Heart right ventricle (tissue), 16 donors: ENCODE data around the gene DGKD. TPM values are rescaled to one million over a fixed set of nuclear protein-coding genes. Genes with fewer than 3 reads are reported as not detected.

Experiments used
- ATAC-seq, 8 donors: fragments of 200-7000 bp; cut with Tn5 transposase; one replicate each; pipeline ENCODE4 v1.9.1; 2020; ENCODE audit warnings: mild to moderate bottlenecking in 8 of 8, moderate library complexity in 8 of 8, moderate number of reproducible peaks in 1 of 8
- DNase-seq, 2 donors: peaks; one replicate each; pipeline ENCODE4 v3.0.0-alpha.2; 2020
- H3K27ac ChIP-seq, 10 donors: fragments of 200-600 bp; sonication (generic) in 2 of 10; one replicate each; pipeline versions ENCODE4 v1.5.0 to v1.8.0; 2020 to 2022; ENCODE audit warnings: mild to moderate bottlenecking in 3 of 10
- H3K27me3 ChIP-seq, 7 donors: fragments of 200-600 bp; one replicate each; pipeline ENCODE4 v1.8.0; 2021 to 2022; ENCODE audit warnings: mild to moderate bottlenecking in 2 of 7
- H3K36me3 ChIP-seq, 9 donors: fragments of 200-600 bp; sonication (generic) in 1 of 9; one replicate each; pipeline versions ENCODE4 v1.5.0 to v1.8.0; 2020 to 2022; ENCODE audit warnings: mild to moderate bottlenecking in 2 of 9
- H3K4me1 ChIP-seq, 9 donors: fragments of 200-600 bp; sonication (generic) in 1 of 9; one replicate each; pipeline versions ENCODE4 v1.5.0 to v1.8.0; 2020 to 2022; ENCODE audit warnings: mild to moderate bottlenecking in 4 of 9
- H3K4me3 ChIP-seq, 10 donors: fragments of 200-600 bp; sonication (generic) in 2 of 10; one replicate each; pipeline versions ENCODE4 v1.5.0 to v1.8.0; 2020 to 2022; ENCODE audit warnings: mild to moderate bottlenecking in 7 of 10, moderate library complexity in 2 of 10
- H3K9me3 ChIP-seq, 11 donors: fragments of 200-600 bp in 10 of 11; sonication (generic) in 2 of 11; one replicate each; pipeline versions ENCODE4 v1.5.0 to v1.8.0; 2013 to 2022; ENCODE audit warnings: mild to moderate bottlenecking in 2 of 11, control low read depth in 1 of 11, moderate library complexity in 1 of 11
- CTCF ChIP-seq, 9 donors: fragments of 200-600 bp; sonication (generic) in 2 of 9; IDR thresholded peaks; one replicate each; pipeline versions ENCODE4 v1.5.0 to v1.8.0; 2021 to 2022; ENCODE audit warnings: antibody characterized with exemption in 9 of 9, mild to moderate bottlenecking in 5 of 9, moderate library complexity in 1 of 9
- WGBS, 2 donors: extraction: QIAGEN DNeasy Blood & Tissue Kit; methylation state at CpG; one replicate each; pipeline ENCODE4 v1.1.7; 2013; ENCODE audit warnings: inconsistent platforms in 1 of 2; 5-methylcytosine and 5-hydroxymethylcytosine counted together
- intact Hi-C, 10 donors: fragments of 100-400 bp; cut with DNase I; formaldehyde crosslinking; loops; one replicate each; pipeline versions ENCODE4 v1.11.1 to v1.14.2; 2022
- polyA plus RNA-seq, 2 donors: library from polyadenylated mRNA; stranded (reverse); fragments of 200-250 nt; gene quantifications; one replicate each; pipeline ENCODE4 v1.2.3, GENCODE V29; 2013
- total RNA-seq, 10 donors: library from RNA; stranded (reverse); fragmentation: NEBNext Ultra II Directional in 3 of 10; extraction: Animal tissue kit (Norgen Biotek cat#: 25700) in 3 of 10; gene quantifications; one replicate each; pipeline versions ENCODE4 v1.2.1 to v1.2.4, GENCODE V29; 2021 to 2023
- donor health status: Arrhythmogenic right ventricular cardiomyopathy.
- donor health status: ischemic (EF 13 %, LVEDD 7.1; RV severe dilation, severe dysfunction).
- donor health status: healthy with polysubstance abuse.
- donor health status: DM: no; HTN: yes; CAD: no.
- donor health status: DM: no; HTN: no; CAD: no.
- donor health status: ischemic (EF 25% LVEDD 6.9; RV normal size, moderate dysfunction).
- donor health status: ischemic (EF 25% LVEDD 5.7; RV mildly dilated, moderate dysfunction).
- donor health status: healthy.
- donor health status: DM: yes; HTN: yes; CAD: no.
- donor health status: Ischemic cardiomyopathy.
- donor health status: ischemic (EF 35%, LVEDD 5.7; RV mildly dilated, moderate dysfunction).
- donor health status: nonischemic (EF 11% LVEDD 7.7; RV severe dilation, severe dysfunction).
- donor health status: DM: yes; HTN: yes; CAD: no.
- donor health status: PGD.
- donor health status: ischemic (EF 29% LVEDD 5.4; RV normal size, mild dysfunction).
- donor health status: nonischemic (EF 23%, LVEDD 6.1; RV moderate dilation, normal function).

Gene DGKD
- total and polyA plus RNA-seq, 12 donors: 26.8 to 79.5 (median 44.7) TPM

GRCh38 chr2:233338046-233338445 is 16.2 kb upstream of the DGKD start:
- Histone ChIP-seq H3K4me1 (peaks cover 0 to 18% (median 0%) of the 10 kb centered on the region in 9 donors), H3K9me3 (peaks cover 0 to 5% (median 0%) of the 10 kb centered on the region in 11 donors), H3K27me3 (peaks cover 0 to 5% (median 0%) of the 10 kb centered on the region in 7 donors), H3K4me3 (no peak overlapping the region), H3K36me3 (no peaks in the 10 kb centered on the region), H3K27ac (no peak overlapping the region)
- TF ChIP-seq CTCF (IDR thresholded peaks at IDR 0.05): no peak
- intact Hi-C loops: no loop called here
- no peak for DNase-seq
- WGBS, 2 donors: 62 to 73% methylated on average over 5 of the region's 5 CpGs
- ATAC-seq: no peak

GRCh38 chr2:233338812-233339368 is 15.4 kb upstream of the DGKD start:
- no peak overlapping the region for H3K4me3 ChIP-seq
- 88 to 95% methylated on average over 3 of the region's 3 CpGs for WGBS, 2 donors
- ATAC-seq (no peak), DNase-seq (no peak)
- H3K36me3 ChIP-seq: no peaks in the 10 kb centered on the region
- peak overlapping the region in 1 of 10 donors; percentile 44 for H3K27ac ChIP-seq
- peaks cover 0 to 5% (median 0%) of the 10 kb centered on the region in 11 donors for H3K9me3 ChIP-seq
- intact Hi-C loops: no loop called here
- peaks cover 0 to 5% (median 0%) of the 10 kb centered on the region in 7 donors for H3K27me3 ChIP-seq
- no peak for TF ChIP-seq CTCF (IDR thresholded peaks at IDR 0.05)
- peaks cover 0 to 10% (median 0%) of the 10 kb centered on the region in 9 donors for H3K4me1 ChIP-seq

- WGBS, 2 donors: 48 to 58% methylated on average over 3 of the region's 3 CpGs
- intact Hi-C loops: no loop called here
- no peaks in the 10 kb centered on the region for H3K36me3 ChIP-seq
- peaks cover 0 to 5% (median 0%) of the 10 kb centered on the region in 7 donors for H3K27me3 ChIP-seq
- H3K27ac ChIP-seq: peak overlapping the region in 1 of 10 donors; percentile 44
- no peak overlapping the region for H3K4me3 ChIP-seq
- H3K9me3 ChIP-seq: peaks cover 0 to 5% (median 0%) of the 10 kb centered on the region in 11 donors
- DNase-seq (no peak), ATAC-seq (no peak)
- no peak for TF ChIP-seq CTCF (IDR thresholded peaks at IDR 0.05)
- H3K4me1 ChIP-seq: peaks cover 0 to 8% (median 0%) of the 10 kb centered on the region in 9 donors
These were observed 14.9 kb upstream of the DGKD start for GRCh38 chr2:233339427-233339826.

- no peak for TF ChIP-seq CTCF (IDR thresholded peaks at IDR 0.05)
- WGBS, 2 donors: 97 to 98% methylated on average over 3 of the region's 3 CpGs
- no peak overlapping the region for H3K27ac ChIP-seq
- DNase-seq (no peak), ATAC-seq (no peak)
- peaks cover 0 to 5% (median 0%) of the 10 kb centered on the region in 7 donors for H3K27me3 ChIP-seq
- intact Hi-C loops: loop anchor here in 1 of 10 donors (10.0 kb wide), 1 partner anchor 504 kb away; no protein-coding TSS in a partner anchor
- H3K4me1 ChIP-seq: peaks cover 0 to 8% (median 0%) of the 10 kb centered on the region in 9 donors
- H3K9me3 ChIP-seq: peaks cover 0 to 5% (median 0%) of the 10 kb centered on the region in 11 donors
- no peaks in the 10 kb centered on the region for H3K36me3 ChIP-seq
- H3K4me3 ChIP-seq: no peak overlapping the region
These were observed 13.0 kb upstream of the DGKD start for GRCh38 chr2:233341296-233341695.
